Liver (tissue), 3 donors: Measurements from ENCODE around the gene ZNF83.
"Not testable (repeated sequence)": the region's sequence is repeated elsewhere in the genome, so short reads cannot be mapped to it uniquely, and the experiment has no call there.

ENCODE experiments used
- ATF3 ChIP-seq: IDR thresholded peaks from 2 replicates; pipeline ENCODE4 v1.6.1; 2016; ENCODE audit warnings: antibody characterized with exemption
- CTCF ChIP-seq: fragments of 150-350 bp; IDR thresholded peaks from 2 replicates; pipeline ENCODE4 v1.5.1; 2017; ENCODE audit warnings: improper control_type of control experiment, low read depth, low read length; ENCODE audit not compliant: missing input control
- JUND ChIP-seq, 2 donors: IDR thresholded peaks; 2 replicates each; pipeline ENCODE4 v1.6.1; 2016; ENCODE audit warnings: antibody characterized with exemption in 2 of 2
- RAD21 ChIP-seq, 2 donors: IDR thresholded peaks; 2 replicates each; pipeline ENCODE4 v1.6.1; 2016; ENCODE audit warnings: antibody characterized with exemption in 2 of 2, mild to moderate bottlenecking in 2 of 2
- REST ChIP-seq: IDR thresholded peaks from 2 replicates; pipeline ENCODE4 v1.6.1; 2016; ENCODE audit warnings: antibody characterized with exemption, mild to moderate bottlenecking
- SP1 ChIP-seq: IDR thresholded peaks from 2 replicates; pipeline ENCODE4 v1.6.1; 2018; ENCODE audit warnings: antibody characterized with exemption, mild to moderate bottlenecking
- TAF1 ChIP-seq: conservative IDR thresholded peaks from 2 replicates; pipeline ENCODE4 v1.6.1; 2016; ENCODE audit warnings: antibody characterized with exemption, mild to moderate bottlenecking
- YY1 ChIP-seq: IDR thresholded peaks from 2 replicates; pipeline ENCODE4 v1.6.1; 2016; ENCODE audit warnings: antibody characterized with exemption, mild to moderate bottlenecking
- donor health status: healthy.
- donor health status: healthy.

GRCh38 chr19:52601974-52602366, 36.2 kb downstream of the ZNF83 start:
- TF ChIP-seq CTCF; REST; RAD21 (IDR thresholded peaks at IDR 0.05); JUND (IDR thresholded peaks at IDR 0.05); SP1; TAF1; YY1; ATF3: not testable (repeated sequence)
